GM12801 (cell line): Measurements from ENCODE around the gene KCNJ6.

Experiments used
- CTCF ChIP-seq: IDR thresholded peaks from one replicate; pipeline ENCODE4 v1.5.1; 2011; ENCODE audit warnings: control low read depth; ENCODE audit not compliant: insufficient read length; ENCODE audit errors: extremely low read depth

Gene KCNJ6

DNA sequence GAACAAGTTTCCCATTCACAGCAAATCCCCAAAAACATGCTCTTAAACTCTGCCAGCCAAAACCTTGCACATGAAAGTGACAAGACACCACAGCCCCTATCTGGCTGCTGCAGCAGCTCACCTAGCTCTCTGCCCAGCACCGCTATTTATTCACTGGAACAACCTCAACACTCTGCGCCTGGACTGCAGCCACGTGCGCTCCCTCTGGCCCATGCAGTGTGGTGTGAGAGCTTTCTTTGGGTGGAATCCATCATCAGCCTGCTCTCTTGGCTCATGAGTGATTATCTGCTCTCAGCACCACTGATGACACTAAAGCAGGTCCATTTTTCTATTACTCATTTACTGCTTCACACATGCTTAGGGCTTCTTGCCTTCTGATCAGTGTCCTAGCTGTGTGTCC lies 11.4 kb downstream of the KCNJ6 start:
- no peak for TF ChIP-seq CTCF

- no peak for TF ChIP-seq CTCF
Measured at GRCh38 chr21:37903396-37903795, 12.9 kb downstream of the KCNJ6 start.

GRCh38 chr21:37899146-37899545 lies 17.1 kb downstream of the KCNJ6 start:
- no peak for TF ChIP-seq CTCF

GRCh38 chr21:37896788-37897187 lies 19.5 kb downstream of the KCNJ6 start:
- no peak for TF ChIP-seq CTCF

GRCh38 chr21:37891972-37892371 lies 24.3 kb downstream of the KCNJ6 start:
- TF ChIP-seq CTCF: no peak

GRCh38 chr21:37888659-37889058 lies 27.6 kb downstream of the KCNJ6 start:
- TF ChIP-seq CTCF: no peak

DNA sequence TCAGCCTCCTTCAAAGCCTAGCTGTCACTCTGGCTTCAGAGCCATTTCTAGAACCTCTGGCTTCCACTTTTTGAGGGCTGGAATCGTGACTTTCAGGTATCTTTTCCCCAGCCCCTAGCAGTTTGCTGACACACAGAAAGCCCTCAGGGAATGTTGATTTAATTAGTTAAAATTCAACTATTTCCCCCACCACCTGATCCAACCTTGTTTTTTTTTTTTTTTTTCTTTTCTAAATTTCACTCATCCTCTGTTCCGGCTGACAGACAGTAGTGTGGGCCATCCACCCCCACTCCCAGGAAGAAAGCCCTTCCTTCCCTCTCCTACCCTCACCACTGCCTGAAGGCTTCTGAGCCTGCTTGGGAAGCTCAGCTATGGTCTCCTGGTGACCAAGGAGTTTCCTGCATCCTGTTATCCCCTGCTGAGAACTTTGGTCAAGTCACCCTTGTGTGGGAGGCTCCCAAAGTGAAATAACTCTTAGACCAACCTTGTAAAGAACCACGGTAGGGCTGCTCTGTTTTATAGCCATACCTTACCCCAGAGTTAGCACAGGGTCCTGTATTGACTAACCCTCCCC lies 29.4 kb downstream of the KCNJ6 start:
- TF ChIP-seq CTCF: no peak
